Stimulated activated CD4-positive, alpha-beta T cell treated with anti-CD3 and anti-CD28 coated beads, Interleukin-15, amount 100 ng/mL, for 48 hours (primary cell): ENCODE data around the gene PLXNB1.

Experiments used
- DNase-seq, 2 donors: peaks; one replicate each; pipeline ENCODE4 v3.0.0-alpha.2; 2020; ENCODE audit warnings: low read depth in 2 of 2

Gene PLXNB1

GRCh38 chr3:48419597-48419996, 10.3 kb downstream of the PLXNB1 start:
- no peak for DNase-seq

DNA sequence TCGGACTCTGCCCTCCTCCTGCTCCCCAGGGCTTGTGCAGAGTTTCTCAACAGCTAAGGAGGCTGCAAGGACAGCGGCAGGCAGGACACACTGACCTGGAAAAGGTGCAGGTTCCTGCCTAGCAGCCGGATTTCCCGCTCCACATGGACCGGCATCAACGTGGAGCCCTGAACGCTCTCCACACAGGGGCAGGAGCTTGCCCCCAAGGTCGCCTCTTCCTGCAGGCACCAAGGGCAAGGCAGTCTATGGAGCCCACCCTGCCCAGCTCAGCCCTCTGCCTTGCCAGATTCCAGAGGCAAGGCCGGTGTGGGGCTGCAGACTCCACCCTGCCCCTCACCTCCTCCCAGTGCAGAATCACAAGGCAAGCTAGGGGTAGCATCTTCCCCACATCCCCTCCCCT, 10.7 kb downstream of the PLXNB1 start:
- DNase-seq, result no peak

DNA sequence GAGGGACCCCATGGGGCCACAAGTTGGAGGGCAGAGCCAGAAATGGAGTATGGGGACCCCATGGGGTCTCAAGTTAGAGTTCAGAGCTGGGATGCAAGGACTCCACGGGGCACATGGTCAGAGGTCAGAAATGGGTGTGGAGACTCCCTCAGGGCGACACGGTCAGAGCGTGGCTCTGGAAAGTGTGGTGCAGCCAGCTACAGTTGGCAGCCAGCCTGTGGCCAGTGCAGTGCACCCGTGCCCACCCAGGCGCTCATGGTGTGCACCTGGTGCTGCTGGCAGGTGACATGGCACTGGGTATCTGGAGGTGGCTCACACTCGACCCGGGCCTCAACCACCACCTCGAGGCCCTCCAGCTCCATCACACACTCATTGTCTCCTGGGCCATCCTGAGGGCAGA, 11.2 kb downstream of the PLXNB1 start:
- DNase-seq, result no peak

- DNase-seq, result no peak
These were observed 11.7 kb downstream of the PLXNB1 start for GRCh38 chr3:48418140-48418539.

GRCh38 chr3:48417529-48418108, 12.3 kb downstream of the PLXNB1 start:
- DNase-seq, result no peak

DNA sequence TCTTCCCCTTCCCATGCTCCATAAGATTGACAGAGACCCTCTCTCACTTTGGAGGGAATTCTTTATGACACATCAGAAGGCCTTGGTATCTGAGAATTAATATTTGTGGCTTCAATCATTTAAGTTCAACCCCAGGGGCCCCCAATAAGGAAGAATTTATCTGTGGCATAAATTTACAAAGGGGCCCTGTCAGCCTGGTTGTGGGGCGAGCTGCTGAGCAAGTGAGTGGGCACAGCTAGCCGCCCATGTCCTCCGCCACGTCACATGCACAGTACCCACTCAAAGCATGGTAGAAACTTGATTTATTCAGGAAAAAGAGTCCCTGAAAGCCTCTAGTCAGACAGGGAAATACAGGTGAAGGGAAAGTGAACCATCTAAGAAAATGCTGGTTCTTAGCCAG, 13.3 kb downstream of the PLXNB1 start:
- DNase-seq, result no peak

- no peak for DNase-seq
These were observed 13.8 kb downstream of the PLXNB1 start for GRCh38 chr3:48416091-48416505.

DNA sequence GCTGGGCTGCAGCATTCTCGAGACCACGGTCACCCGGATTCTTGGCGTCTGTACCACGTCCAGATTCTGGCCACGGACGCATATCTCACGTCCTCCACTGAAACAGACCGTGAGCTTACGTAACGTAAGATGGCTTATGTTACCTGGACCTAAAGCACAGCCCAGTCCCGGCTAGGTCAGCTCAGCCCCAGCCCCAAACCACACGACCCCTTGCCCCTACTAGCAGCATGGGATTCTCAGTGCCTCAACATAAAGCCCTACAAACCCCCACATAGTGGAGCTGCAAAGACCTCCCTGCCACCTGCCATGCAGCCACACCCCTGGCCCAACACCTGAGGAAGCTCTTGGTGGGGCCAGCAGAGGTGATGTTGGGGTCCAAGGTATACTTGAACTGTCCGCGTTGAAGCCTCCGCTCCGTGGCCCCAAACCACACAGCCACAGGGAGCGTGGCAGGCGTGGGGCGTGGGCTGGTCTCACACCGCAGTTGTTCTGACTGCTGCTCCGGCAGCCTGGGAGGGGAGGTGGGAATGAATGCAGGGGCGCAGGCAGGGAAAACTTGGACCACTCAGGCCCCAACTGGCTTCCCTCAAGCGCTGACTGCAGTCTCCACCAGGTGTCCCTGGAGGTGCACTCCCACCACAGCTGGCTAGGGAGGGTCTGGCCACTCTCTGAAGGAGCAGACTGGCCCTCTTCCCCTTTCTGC, 14.5 kb downstream of the PLXNB1 start:
- no peak for DNase-seq

GRCh38 chr3:48414376-48415250, 15.3 kb downstream of the PLXNB1 start:
- DNase-seq, result no peak

DNA sequence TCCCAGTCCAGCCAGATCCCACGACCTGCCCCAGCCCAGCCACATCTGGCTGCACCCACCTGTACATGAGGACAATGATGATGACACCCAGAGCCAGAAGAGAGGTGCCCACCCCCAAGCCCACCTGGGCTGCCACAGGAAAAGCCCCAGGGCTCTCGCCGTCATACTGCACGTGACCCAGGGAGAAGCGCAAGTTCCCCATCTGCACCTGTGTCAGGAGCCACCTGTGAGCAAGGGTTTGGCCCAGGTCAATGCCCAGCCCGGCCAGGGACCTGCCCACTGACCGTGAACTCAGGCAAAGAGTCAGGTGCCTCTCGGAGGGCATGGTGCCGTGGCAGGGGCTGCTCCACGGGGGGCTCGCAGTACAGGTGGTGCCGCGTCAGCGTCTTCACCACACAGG, 16.3 kb downstream of the PLXNB1 start:
- DNase-seq, result no peak

DNA sequence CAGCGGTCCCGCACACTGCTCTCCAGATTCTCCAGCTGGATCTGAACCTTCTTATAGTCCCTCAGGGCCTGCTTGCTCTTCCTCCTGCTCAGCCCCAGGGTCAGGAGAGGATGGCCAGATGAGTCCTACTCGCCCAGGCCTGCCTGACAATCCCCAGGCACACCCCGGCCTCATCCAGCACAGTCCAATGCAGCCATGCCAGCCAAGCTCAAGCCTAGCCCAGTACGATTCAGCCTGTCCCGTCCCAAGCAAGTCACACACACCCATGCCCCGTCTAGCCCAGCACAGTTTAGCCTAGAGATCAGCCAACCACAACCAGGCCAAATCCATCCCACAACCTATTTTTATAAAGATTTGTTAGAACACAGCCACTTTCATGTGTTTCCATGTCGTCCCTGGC, 16.8 kb downstream of the PLXNB1 start:
- no peak for DNase-seq

- no peak for DNase-seq
These were observed 17.4 kb downstream of the PLXNB1 start for GRCh38 chr3:48412375-48413001.

GRCh38 chr3:48411606-48412374, 18.1 kb downstream of the PLXNB1 start:
- no peak for DNase-seq

DNA sequence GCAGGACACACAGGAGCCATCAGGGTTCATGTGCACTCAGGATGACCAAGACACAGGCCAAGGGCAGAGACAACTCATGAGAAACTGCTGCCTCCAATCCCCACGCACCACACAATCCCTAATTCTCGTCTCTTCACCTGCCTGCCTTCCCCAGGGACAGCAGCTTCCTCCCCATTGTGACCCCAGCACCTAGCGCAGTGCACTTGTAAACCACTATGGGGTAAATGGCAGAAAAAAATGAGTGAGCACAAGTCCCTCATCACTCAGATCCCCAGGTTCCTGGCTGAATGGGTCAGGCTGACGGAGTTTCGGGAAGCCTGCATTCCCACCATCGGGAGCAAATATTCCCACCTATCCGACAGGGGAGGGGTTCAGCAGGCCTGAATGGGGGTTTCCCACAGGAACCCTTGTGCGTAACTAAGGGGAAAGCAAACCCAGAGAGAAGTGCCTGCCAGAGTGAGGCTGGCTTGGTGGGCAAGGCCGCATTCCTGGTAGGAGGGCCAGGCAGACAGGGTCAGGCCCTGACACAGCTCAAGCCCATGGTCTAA, 18.8 kb downstream of the PLXNB1 start:
- DNase-seq, result no peak

- no peak for DNase-seq
These were observed 19.5 kb downstream of the PLXNB1 start for GRCh38 chr3:48410205-48411040.

DNA sequence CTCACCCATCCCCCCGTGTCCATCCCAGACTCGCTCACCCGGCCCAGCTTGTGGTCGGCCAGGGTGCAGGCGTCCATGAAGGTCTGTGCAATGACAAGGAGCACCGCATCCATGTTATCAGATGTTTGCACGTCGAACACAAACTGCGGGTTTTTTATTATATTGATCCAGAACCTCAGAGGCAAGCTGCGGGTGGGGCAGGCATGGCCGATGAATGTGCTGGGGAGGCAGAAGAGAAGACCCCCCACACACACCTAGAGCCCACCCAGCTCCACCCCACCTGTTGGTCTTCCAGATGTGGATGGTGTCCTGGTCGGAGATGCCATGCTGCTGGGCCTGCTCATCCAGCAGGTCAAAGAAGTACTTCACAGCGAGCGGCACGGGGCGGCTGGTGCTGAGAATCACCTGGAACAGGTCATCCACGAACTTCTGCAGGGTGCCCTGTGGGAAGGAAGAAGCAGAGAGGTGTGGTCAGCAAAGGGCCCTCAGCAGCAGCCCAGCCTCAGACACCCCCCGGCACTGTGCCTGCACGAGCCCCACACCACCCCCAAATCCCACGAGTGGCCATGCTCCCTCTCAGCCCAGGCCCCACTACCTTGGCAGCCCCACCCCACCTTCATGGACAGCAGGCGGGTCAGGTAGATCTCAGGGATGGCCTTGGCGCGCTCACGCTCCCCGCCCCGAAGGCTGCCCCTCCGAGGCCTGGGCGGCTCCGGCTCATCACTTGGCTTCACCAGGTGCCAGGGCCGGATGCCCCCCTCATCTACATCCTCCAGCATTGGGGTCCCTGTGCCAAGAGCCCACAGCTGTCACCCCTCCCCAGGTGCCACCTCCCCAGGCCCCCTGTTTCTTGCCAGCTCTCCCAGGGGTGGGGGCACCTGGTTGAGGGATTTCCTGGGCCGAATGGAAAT, 20.3 kb downstream of the PLXNB1 start:
- no peak for DNase-seq

- no peak for DNase-seq
These were observed 21.0 kb downstream of the PLXNB1 start for GRCh38 chr3:48408823-48409281.

DNA sequence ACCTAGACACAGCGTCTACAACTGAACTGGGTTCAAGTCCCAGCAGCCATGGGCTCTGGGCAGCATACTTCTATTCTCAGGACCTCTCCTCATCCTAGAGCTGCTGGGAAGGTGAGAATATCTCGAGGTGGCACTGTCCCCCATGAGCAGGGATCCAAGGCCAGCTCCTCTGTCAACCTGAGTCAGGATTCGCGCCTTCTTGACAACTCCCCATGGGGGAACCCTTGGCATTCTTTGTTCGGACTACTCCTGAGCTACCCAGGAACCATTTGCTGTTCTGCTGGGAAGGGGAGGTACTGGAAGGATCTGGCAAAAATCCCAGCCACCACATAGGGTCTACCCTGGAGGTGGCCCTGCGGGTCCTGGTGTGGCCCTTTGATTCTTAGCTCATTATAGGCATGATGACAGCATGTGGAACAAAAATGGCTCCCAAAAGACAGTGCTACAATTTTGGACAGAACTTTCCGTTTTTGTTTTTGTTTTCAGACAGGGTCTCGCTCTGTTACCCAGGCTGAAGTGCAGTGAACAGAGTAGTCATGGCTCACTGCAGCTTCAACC, 22.3 kb downstream of the PLXNB1 start:
- DNase-seq, result no peak
